Hepatocyte (in vitro differentiated cells): Measurements from ENCODE around the gene MGAT5B. TPM values are rescaled to one million over a fixed set of nuclear protein-coding genes. Genes with fewer than 3 reads are reported as not detected.

ENCODE experiments used
- DNase-seq: peaks from one replicate; pipeline ENCODE4 v3.0.0-alpha.2; 2016; ENCODE audit warnings: low spot score
- H2AFZ ChIP-seq: fragments of 200-600 bp; sonication (generic); 2 replicates; pipeline ENCODE4 v1.6.0; 2016; ENCODE audit warnings: antibody characterized with exemption, mild to moderate bottlenecking
- H3K27ac ChIP-seq: fragments of 200-600 bp; sonication (generic); 2 replicates; pipeline ENCODE4 v1.5.1; 2016; ENCODE audit warnings: mild to moderate bottlenecking
- H3K27me3 ChIP-seq: fragments of 200-600 bp; sonication (generic); 2 replicates; pipeline ENCODE4 v1.6.1; 2016
- H3K36me3 ChIP-seq: fragments of 200-600 bp; sonication (generic); replicated peaks from 2 replicates; pipeline ENCODE4 v1.5.1; 2016; ENCODE audit warnings: low read depth; ENCODE audit not compliant: insufficient read depth
- H3K4me1 ChIP-seq: fragments of 200-600 bp; sonication (generic); 2 replicates; pipeline ENCODE4 v1.5.1; 2016; ENCODE audit warnings: mild to moderate bottlenecking, moderate library complexity; ENCODE audit not compliant: insufficient read depth
- H3K4me2 ChIP-seq: fragments of 200-600 bp; sonication (generic); 2 replicates; pipeline ENCODE4 v1.6.0; 2016
- H3K4me3 ChIP-seq: fragments of 200-600 bp; sonication (generic); 2 replicates; pipeline ENCODE4 v1.5.1; 2016; ENCODE audit warnings: mild to moderate bottlenecking
- H3K79me2 ChIP-seq: fragments of 200-600 bp; sonication (generic); 2 replicates; pipeline ENCODE4 v1.6.0; 2017; ENCODE audit warnings: mild to moderate bottlenecking
- H3K9me2 ChIP-seq: fragments of 200-600 bp; sonication (generic); replicated peaks from 2 replicates; pipeline ENCODE4 v1.6.0; 2017; ENCODE audit warnings: mild to moderate bottlenecking; ENCODE audit not compliant: insufficient read depth
- H3K9me3 ChIP-seq: fragments of 200-600 bp; sonication (generic); 2 replicates; pipeline ENCODE4 v1.5.1; 2016; ENCODE audit warnings: low read depth, mild to moderate bottlenecking
- H4K20me1 ChIP-seq: fragments of 200-600 bp; sonication (generic); 2 replicates; pipeline ENCODE4 v1.6.0; 2016; ENCODE audit warnings: mild to moderate bottlenecking; ENCODE audit not compliant: insufficient read depth, poor library complexity, severe bottlenecking
- CTCF ChIP-seq: fragments of 200-600 bp; sonication (generic); IDR thresholded peaks from 2 replicates; pipeline ENCODE4 v1.5.1; 2016; ENCODE audit warnings: antibody characterized with exemption, mild to moderate bottlenecking; ENCODE audit not compliant: poor library complexity
- EZH2 ChIP-seq: fragments of 200-600 bp; sonication (generic); IDR thresholded peaks from 2 replicates; pipeline ENCODE4 v1.6.1; 2016; ENCODE audit warnings: antibody characterized with exemption, mild to moderate bottlenecking, borderline replicate concordance
- EZH2phosphoT487 ChIP-seq: fragments of 200-600 bp; sonication (generic); IDR thresholded peaks from one replicate; pipeline ENCODE4 v1.6.1; 2018; ENCODE audit warnings: antibody characterized with exemption, mild to moderate bottlenecking, low read depth, moderate library complexity; ENCODE audit not compliant: unreplicated experiment, severe bottlenecking
- WGBS: methylation state at CpG from one replicate; pipeline ENCODE4 v1.1.6; 2016; ENCODE audit warnings: low lambda C conversion rate; ENCODE audit errors: missing lambda C conversion rate; 5-methylcytosine and 5-hydroxymethylcytosine counted together
- polyA plus RNA-seq: library from polyadenylated mRNA; unstranded; fragments of >200 nt; fragmentation: Nextera tagmentation; extraction: Ambion mirVana; gene quantifications from 2 replicates; pipeline ENCODE4 v1.2.1, GENCODE V29; 2016
- total RNA-seq: library from RNA; depleted of rRNA; stranded (reverse); fragments of >200 nt; gene quantifications from 2 replicates; pipeline ENCODE4 v1.2.3, GENCODE V29; 2014

The MGAT5B gene
- total and polyA plus RNA-seq, 2 experiments from 2014 or later, result 0.89 to 1.1 TPM

GRCh38 chr17:76962858-76963257 is 94.7 kb downstream of the MGAT5B start:
- no peaks in the 10 kb centered on the region for H3K4me1 ChIP-seq
- no peaks in the 10 kb centered on the region for H3K36me3 ChIP-seq
- 92% methylated on average over 1 of the region's 1 CpG for WGBS
- H3K9me2 ChIP-seq, result no peaks in the 10 kb centered on the region
- H2AFZ ChIP-seq, result no peak overlapping the region
- no peak overlapping the region for H3K27ac ChIP-seq
- no peak for TF ChIP-seq EZH2
- TF ChIP-seq EZH2phosphoT487, result no peak
- TF ChIP-seq CTCF, result no peak
- peaks cover 22% of the 10 kb centered on the region for H3K27me3 ChIP-seq
- H4K20me1 ChIP-seq, result no peaks in the 10 kb centered on the region
- H3K9me3 ChIP-seq, result no peaks in the 10 kb centered on the region
- H3K4me3 ChIP-seq, result no peak overlapping the region
- DNase-seq, result no peak
- H3K4me2 ChIP-seq, result no peak overlapping the region
- no peaks in the 10 kb centered on the region for H3K79me2 ChIP-seq

GRCh38 chr17:76966016-76966415 is 97.8 kb downstream of the MGAT5B start:
- peaks cover 48% of the 10 kb centered on the region for H3K27me3 ChIP-seq
- TF ChIP-seq EZH2phosphoT487 (no peak), CTCF (no peak), EZH2 (no peak)
- H3K4me3 ChIP-seq, result no peak overlapping the region
- no peaks in the 10 kb centered on the region for H3K36me3 ChIP-seq
- no peaks in the 10 kb centered on the region for H3K9me3 ChIP-seq
- WGBS, result 89% methylated on average over 4 of the region's 4 CpGs
- no peak overlapping the region for H3K27ac ChIP-seq
- no peak overlapping the region for H2AFZ ChIP-seq
- H3K4me1 ChIP-seq, result peaks cover 10% of the 10 kb centered on the region
- no peaks in the 10 kb centered on the region for H4K20me1 ChIP-seq
- H3K79me2 ChIP-seq, result no peaks in the 10 kb centered on the region
- no peaks in the 10 kb centered on the region for H3K9me2 ChIP-seq
- H3K4me2 ChIP-seq, result no peak overlapping the region
- DNase-seq, result no peak

GRCh38 chr17:76966486-76967181 is 98.4 kb downstream of the MGAT5B start:
- no peaks in the 10 kb centered on the region for H3K9me3 ChIP-seq
- DNase-seq, result no peak
- peaks cover 10% of the 10 kb centered on the region for H3K4me1 ChIP-seq
- H3K4me2 ChIP-seq, result no peak overlapping the region
- H3K27ac ChIP-seq, result no peak overlapping the region
- no peak overlapping the region for H3K4me3 ChIP-seq
- no peaks in the 10 kb centered on the region for H4K20me1 ChIP-seq
- H3K9me2 ChIP-seq, result no peaks in the 10 kb centered on the region
- H2AFZ ChIP-seq, result no peak overlapping the region
- no peak for TF ChIP-seq EZH2phosphoT487
- no peak for TF ChIP-seq EZH2
- TF ChIP-seq CTCF, result no peak
- no peaks in the 10 kb centered on the region for H3K79me2 ChIP-seq
- H3K36me3 ChIP-seq, result no peaks in the 10 kb centered on the region
- peaks cover 48% of the 10 kb centered on the region for H3K27me3 ChIP-seq
- 71% methylated on average over 7 of the region's 9 CpGs for WGBS

- Histone ChIP-seq H3K4me3 (no peak overlapping the region), H3K36me3 (no peaks in the 10 kb centered on the region), H3K4me2 (no peak overlapping the region), H3K27me3 (peaks cover 48% of the 10 kb centered on the region), H2AFZ (no peak overlapping the region), H3K27ac (no peak overlapping the region), H3K79me2 (no peaks in the 10 kb centered on the region), H3K9me3 (no peaks in the 10 kb centered on the region), H4K20me1 (no peaks in the 10 kb centered on the region), H3K9me2 (no peaks in the 10 kb centered on the region), H3K4me1 (peaks cover 10% of the 10 kb centered on the region)
- WGBS, result 100% methylated on average over 4 of the region's 4 CpGs
- TF ChIP-seq EZH2phosphoT487 (no peak), CTCF (no peak), EZH2 (no peak)
- DNase-seq, result no peak
Observed at GRCh38 chr17:76967762-76968161, 99.6 kb downstream of the MGAT5B start.
